MM.1S (cell line): Measurements from ENCODE around the gene GFER.
"Not testable (repeated sequence)": the region's sequence is repeated elsewhere in the genome, so short reads cannot be mapped to it uniquely, and the experiment has no call there.

Source experiments
- DNase-seq: peaks from one replicate; pipeline ENCODE4 v3.0.0-alpha.2; 2015
- H2AFZ ChIP-seq: fragments of 300-600 bp; sonication (generic); 2 replicates; pipeline ENCODE4 v1.6.0; 2016; ENCODE audit warnings: antibody characterized with exemption, low read length
- H3F3A ChIP-seq: fragments of 300-600 bp; sonication (generic); 2 replicates; pipeline ENCODE4 v1.6.1; 2016; ENCODE audit warnings: mild to moderate bottlenecking, antibody characterized with exemption, low read length, moderate library complexity, mixed read lengths; ENCODE audit not compliant: insufficient read depth
- H3K27ac ChIP-seq: fragments of 300-600 bp; sonication (generic); 2 replicates; pipeline ENCODE4 v1.5.1; 2016; ENCODE audit warnings: mild to moderate bottlenecking, low read length
- H3K27me3 ChIP-seq: fragments of 300-600 bp; sonication (generic); replicated peaks from 2 replicates; pipeline ENCODE4 v1.6.0; 2016; ENCODE audit warnings: low read length; ENCODE audit not compliant: insufficient read depth
- H3K36me3 ChIP-seq: fragments of 300-600 bp; sonication (generic); replicated peaks from 2 replicates; pipeline ENCODE4 v1.6.1; 2016; ENCODE audit warnings: mild to moderate bottlenecking, low read length, mixed read lengths; ENCODE audit not compliant: insufficient read depth
- H3K4me1 ChIP-seq: fragments of 300-600 bp; sonication (generic); 2 replicates; pipeline ENCODE4 v1.6.1; 2016; ENCODE audit warnings: low read length, mixed read lengths
- H3K4me2 ChIP-seq: fragments of 300-600 bp; sonication (generic); 2 replicates; pipeline ENCODE4 v1.6.0; 2016; ENCODE audit warnings: low read depth, low read length
- H3K4me3 ChIP-seq: fragments of 300-600 bp; sonication (generic); 2 replicates; pipeline ENCODE4 v1.5.1; 2016; ENCODE audit warnings: low read length, mixed read lengths
- H3K79me2 ChIP-seq: fragments of 300-600 bp; sonication (generic); 2 replicates; pipeline ENCODE4 v1.6.1; 2016; ENCODE audit warnings: mixed run types, low read length, mixed read lengths
- H3K9ac ChIP-seq: fragments of 300-600 bp; sonication (generic); 2 replicates; pipeline ENCODE4 v1.6.1; 2016; ENCODE audit warnings: low read length, mixed read lengths
- H3K9me2 ChIP-seq: fragments of 300-600 bp; sonication (generic); replicated peaks from 2 replicates; pipeline ENCODE4 v1.6.1; 2016; ENCODE audit warnings: mild to moderate bottlenecking, low read length, mixed read lengths; ENCODE audit not compliant: insufficient read depth
- H3K9me3 ChIP-seq: fragments of 300-600 bp; sonication (generic); replicated peaks from 2 replicates; pipeline ENCODE4 v1.6.1; 2016; ENCODE audit warnings: mild to moderate bottlenecking, low read length, mixed read lengths; ENCODE audit not compliant: insufficient read depth
- H4K20me1 ChIP-seq: fragments of 300-600 bp; sonication (generic); 2 replicates; pipeline ENCODE4 v1.6.1; 2016; ENCODE audit warnings: mild to moderate bottlenecking, low read length, moderate library complexity, mixed read lengths; ENCODE audit not compliant: insufficient read depth
- EZH2 ChIP-seq: fragments of 300-600 bp; sonication (generic); optimal IDR thresholded peaks from 2 replicates; pipeline ENCODE3; 2017; ENCODE audit warnings: low read depth, mild to moderate bottlenecking, antibody characterized with exemption, low read length, mixed read lengths
- EZH2phosphoT487 ChIP-seq: fragments of 300-600 bp; sonication (generic); IDR thresholded peaks from 2 replicates; pipeline ENCODE4 v1.6.1; 2018; ENCODE audit warnings: antibody characterized with exemption, low read length
- TF ChIP-seq, protein P1 (sequence below): fragments of 300-600 bp; sonication (generic); IDR thresholded peaks from 2 replicates; pipeline ENCODE4 v1.5.1; 2016; ENCODE audit warnings: antibody characterized with exemption, low read length, mixed read lengths

GFER gene

DNA sequence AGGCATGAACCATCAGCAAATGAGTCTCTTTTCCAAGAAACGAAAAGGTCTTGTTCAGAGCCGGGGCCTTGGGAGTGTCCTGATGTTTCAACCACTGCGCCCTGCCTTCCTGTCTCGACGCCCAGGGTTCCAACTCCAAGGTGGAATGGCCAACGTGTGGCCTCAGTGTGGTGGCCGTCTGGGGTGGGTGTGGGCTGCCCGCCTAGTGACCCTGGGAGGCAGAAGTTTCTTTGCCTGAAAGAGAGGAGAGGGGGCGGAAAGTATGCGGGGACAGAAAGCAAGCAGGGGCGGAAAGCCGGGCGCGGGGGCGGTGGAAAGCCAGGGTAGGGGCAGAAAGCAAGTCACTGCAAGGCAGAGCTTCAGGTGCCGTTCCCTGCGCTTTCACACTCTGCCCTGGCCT, 45.1 kb upstream of the GFER start:
- H4K20me1 ChIP-seq = no peaks in the 10 kb centered on the region
- peaks cover 4% of the 10 kb centered on the region for H3K79me2 ChIP-seq
- H3K4me2 ChIP-seq = no peak overlapping the region
- H3K27ac ChIP-seq = no peak overlapping the region
- no peak for DNase-seq
- H3K9ac ChIP-seq = no peak overlapping the region
- H3K4me3 ChIP-seq = no peak overlapping the region
- no peak overlapping the region for H2AFZ ChIP-seq
- TF ChIP-seq, protein P1, sequence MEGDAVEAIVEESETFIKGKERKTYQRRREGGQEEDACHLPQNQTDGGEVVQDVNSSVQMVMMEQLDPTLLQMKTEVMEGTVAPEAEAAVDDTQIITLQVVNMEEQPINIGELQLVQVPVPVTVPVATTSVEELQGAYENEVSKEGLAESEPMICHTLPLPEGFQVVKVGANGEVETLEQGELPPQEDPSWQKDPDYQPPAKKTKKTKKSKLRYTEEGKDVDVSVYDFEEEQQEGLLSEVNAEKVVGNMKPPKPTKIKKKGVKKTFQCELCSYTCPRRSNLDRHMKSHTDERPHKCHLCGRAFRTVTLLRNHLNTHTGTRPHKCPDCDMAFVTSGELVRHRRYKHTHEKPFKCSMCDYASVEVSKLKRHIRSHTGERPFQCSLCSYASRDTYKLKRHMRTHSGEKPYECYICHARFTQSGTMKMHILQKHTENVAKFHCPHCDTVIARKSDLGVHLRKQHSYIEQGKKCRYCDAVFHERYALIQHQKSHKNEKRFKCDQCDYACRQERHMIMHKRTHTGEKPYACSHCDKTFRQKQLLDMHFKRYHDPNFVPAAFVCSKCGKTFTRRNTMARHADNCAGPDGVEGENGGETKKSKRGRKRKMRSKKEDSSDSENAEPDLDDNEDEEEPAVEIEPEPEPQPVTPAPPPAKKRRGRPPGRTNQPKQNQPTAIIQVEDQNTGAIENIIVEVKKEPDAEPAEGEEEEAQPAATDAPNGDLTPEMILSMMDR = no peak
- no peak for TF ChIP-seq EZH2phosphoT487
- TF ChIP-seq EZH2 = no peak
- H3K4me1 ChIP-seq = no peaks in the 10 kb centered on the region
- peaks cover 3% of the 10 kb centered on the region; the same call in 1 of the 2 replicates for H3K36me3 ChIP-seq
- no peaks in the 10 kb centered on the region for H3F3A ChIP-seq
- H3K27me3 ChIP-seq = no peaks in the 10 kb centered on the region
- H3K9me3 ChIP-seq = no peaks in the 10 kb centered on the region
- H3K9me2 ChIP-seq = no peaks in the 10 kb centered on the region

DNA sequence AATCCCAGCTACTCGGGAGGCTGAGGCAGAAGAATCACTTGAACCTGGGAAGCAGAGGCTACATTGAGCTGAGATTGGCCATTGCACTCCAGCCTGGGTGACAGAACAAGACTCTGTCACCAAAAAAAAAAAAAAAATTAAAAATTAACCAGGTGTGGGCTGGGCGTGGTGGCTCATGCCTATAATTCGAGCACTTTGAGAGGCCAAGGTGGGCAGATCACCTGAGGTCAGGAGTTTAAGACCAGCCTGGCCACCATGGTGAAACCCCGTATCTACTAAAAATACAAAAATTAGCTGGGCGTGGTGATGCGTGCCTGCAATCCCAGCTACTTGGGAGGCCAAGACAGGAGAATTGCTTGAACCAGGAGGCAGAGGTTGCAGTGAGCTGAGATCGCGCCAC, 44.2 kb upstream of the GFER start:
- not testable (repeated sequence) for H3K9ac ChIP-seq, H3F3A ChIP-seq, H3K4me1 ChIP-seq, H3K79me2 ChIP-seq, H3K4me3 ChIP-seq, H3K27me3 ChIP-seq, H3K36me3 ChIP-seq, H2AFZ ChIP-seq, H3K27ac ChIP-seq, DNase-seq, H4K20me1 ChIP-seq, H3K4me2 ChIP-seq, H3K9me3 ChIP-seq, H3K9me2 ChIP-seq

- Histone ChIP-seq H3K27ac (no peak overlapping the region), H3K9ac (no peak overlapping the region), H3K4me1 (no peaks in the 10 kb centered on the region), H3K79me2 (peaks cover 4% of the 10 kb centered on the region), H3K27me3 (no peaks in the 10 kb centered on the region), H3K9me2 (no peaks in the 10 kb centered on the region), H3K4me3 (no peak overlapping the region), H3F3A (no peaks in the 10 kb centered on the region), H4K20me1 (no peaks in the 10 kb centered on the region), H3K4me2 (no peak overlapping the region), H2AFZ (no peak overlapping the region), H3K9me3 (no peaks in the 10 kb centered on the region), H3K36me3 (peaks cover 3% of the 10 kb centered on the region; the same call in 1 of the 2 replicates)
- DNase-seq = no peak
- TF ChIP-seq EZH2 = no peak
- TF ChIP-seq, protein P1 = no peak
- TF ChIP-seq EZH2phosphoT487 = no peak
These were observed 43.5 kb upstream of the GFER start for GRCh38 chr16:1940273-1941161.
